GM18867 (cell line): ENCODE data around the gene EID3.
"Not testable (repeated sequence)": the region's sequence is repeated elsewhere in the genome, so short reads cannot be mapped to it uniquely, and the experiment has no call there.

Experiments used
- ATAC-seq: cut with Tn5 transposase; IDR thresholded peaks from one replicate; pipeline ENCODE4 v1.9.1; 2021; ENCODE audit warnings: mild to moderate bottlenecking, moderate library complexity; ENCODE audit not compliant: unreplicated experiment

Gene EID3

DNA sequence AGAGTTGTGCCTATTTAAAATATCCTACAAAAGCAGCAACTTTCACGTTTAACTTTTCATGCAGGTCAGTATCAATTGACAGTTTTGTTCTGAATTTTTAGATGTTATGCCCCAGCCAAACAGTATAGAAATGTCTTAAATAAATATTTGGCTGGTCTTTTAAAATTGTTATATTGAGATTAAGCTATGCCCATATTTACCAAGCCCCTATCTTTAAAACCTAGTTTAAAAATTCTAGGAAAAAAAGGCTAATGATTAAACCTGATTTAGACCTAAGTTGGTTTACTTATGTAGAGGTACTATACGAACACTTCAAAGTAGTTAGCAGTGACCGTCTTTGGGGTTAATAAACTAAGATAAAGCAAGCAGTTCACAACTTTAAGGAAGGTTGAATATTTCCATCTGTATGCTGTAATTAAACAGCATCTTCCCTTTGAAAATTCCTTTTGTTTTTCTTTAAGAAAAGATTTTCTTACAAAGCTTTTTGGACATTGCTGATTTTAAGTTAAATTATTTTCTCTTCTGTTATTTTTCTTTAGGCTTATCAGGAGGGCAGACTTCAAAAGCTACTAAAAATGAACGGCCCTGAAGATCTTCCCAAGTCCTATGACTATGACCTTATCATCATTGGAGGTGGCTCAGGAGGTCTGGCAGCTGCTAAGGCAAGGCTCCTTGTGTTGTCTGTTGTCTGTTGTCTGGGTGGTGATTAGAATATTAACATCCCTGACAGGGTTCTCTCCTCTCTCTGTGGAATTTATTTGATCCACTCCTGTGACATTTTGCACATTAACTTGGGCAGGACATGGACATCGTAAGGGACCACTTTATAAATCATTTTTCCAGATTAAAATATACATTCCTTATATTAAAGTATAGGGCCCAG lies 7.5 kb downstream of the EID3 start:
- ATAC-seq, result no peak

DNA sequence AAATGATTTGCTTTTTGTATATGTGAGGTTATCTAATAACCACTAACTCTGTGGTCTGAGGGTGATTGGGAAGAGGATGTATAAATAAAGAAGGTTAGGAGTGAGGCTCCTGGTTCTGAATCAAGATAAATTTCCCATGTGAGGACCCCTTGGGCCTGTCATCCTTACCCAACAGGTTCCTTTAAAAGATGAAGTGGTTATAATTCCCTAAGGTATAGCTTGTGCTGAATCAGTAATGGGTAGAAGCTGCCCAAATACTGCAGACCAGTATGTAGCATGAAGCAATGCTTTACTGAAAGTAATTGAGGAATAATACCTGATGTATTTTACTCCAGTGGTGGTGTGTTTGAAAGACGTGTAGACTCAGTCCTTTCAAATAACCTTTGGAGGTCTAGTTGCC lies 8.7 kb downstream of the EID3 start:
- no peak for ATAC-seq

DNA sequence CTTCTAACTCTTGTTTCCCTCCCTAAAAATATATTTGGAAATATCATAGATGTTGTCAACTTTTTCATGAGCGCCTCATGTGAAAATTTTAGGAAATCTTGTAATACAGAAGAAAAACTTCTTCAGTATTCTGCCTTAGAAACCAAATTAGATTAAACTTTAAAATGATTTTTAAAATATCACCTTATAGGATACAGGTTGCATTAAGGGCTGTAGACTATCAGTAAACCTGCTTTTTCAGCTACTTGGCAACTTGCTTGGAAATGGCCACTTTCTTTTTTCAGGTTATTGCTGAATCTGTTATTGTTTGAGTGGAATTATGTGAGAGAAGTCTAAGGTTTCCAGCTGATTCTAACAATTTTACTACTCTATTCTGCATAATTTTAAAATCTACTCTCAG lies 9.1 kb downstream of the EID3 start:
- no peak for ATAC-seq

DNA sequence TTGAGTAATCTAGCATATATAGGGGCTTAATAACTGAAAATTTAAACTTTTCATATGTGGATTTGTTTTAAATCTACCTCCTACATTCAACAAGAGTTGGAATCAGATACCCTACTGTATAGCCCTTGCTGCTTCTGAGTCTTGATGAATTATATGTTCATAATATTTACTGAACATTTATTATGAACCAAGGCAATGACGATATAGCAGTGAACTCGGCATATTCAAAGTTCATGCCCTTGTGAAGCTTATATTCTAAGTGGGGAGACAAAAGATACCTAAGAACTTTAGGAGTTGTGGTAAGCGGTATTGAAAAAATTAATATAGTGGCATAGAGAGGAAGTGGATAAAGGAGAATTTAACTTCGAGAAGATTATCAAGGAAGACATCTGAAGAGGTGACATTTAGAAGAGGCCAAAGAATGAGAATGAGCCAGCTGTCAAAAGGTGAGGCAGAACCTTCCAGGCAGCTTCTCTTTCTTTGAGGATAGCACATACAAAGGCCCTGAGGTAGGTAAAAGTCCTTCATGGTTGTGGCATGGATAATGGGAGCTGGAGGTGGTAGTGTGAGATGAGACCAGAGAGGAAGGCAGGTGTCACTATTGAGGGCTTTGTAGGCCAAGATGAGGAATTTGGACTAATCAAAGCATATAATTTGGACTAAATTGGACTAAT lies 10.2 kb downstream of the EID3 start:
- ATAC-seq, result no peak

DNA sequence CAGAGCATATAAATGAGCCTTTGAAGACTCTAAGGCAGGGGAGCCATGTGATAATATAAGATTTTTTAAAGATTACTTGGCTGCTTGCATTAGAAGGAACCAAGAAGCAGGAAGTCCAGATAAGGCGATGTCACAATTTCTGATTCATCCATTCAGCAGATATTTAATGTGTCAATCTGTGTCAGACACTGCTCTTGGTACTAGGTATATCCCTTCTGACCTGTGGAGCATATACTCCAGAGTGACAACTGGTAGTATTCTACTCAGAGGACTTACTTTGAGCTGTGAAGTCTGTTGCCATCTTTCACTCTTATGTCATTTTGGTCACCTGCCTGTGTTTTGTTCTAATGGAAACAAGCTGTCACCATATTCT lies 10.7 kb downstream of the EID3 start:
- ATAC-seq, result no peak

DNA sequence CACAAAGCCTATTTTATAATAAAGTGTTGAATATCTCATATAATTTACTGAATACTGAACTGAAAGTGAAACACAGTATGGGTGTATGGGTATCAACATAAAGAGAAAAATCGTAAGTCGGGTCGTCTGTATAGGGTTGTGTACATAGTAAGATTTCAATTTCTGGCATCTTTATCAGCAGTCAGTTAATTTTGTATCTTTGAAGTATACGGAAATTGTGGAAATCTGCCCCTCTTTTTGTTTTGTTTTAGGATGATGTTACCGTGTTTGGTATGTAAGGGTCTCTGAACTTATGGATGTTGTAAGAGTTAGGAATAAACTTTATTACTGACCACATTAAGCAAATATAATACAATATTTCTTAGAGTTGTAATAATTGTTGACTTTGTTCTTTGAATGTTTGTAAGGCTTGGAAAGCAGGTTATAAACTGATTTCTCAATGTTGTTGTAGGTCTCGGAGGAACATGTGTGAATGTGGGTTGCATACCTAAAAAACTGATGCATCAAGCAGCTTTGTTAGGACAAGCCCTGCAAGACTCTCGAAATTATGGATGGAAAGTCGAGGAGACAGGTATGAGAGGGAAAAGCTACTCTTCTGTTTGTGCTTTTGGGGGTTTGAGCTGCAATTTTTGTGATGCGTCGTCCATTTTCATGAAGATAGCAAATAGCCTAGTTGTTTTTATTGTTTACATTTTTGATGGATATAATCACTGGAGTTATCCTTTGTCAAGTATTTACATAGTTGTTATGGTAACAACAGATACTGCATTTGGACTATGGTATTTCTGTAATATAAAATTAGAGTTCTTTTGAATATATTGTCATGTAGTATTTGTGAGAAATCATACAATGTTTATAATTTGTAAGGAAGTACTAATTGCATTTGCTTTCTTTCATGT lies 12.0 kb downstream of the EID3 start:
- no peak for ATAC-seq

DNA sequence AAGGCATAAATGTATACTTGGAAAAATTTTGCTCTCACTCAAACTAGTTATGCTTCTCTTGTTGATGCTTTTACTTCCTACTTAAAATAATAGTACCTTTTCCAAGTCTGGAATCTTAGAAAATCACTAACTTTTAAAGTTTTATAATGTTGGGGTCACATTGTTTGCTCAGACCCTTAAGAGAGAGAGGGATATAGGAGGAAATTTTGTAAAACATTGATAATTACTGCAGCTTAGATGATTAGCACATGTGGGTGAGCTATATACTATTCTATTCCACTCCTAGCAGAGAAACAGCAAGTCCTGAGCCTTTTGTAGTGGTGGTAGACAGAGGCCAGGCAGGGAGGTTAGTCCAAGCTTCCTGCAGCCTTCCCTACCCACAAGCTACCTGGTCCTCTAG lies 13.4 kb downstream of the EID3 start:
- ATAC-seq, result no peak

DNA sequence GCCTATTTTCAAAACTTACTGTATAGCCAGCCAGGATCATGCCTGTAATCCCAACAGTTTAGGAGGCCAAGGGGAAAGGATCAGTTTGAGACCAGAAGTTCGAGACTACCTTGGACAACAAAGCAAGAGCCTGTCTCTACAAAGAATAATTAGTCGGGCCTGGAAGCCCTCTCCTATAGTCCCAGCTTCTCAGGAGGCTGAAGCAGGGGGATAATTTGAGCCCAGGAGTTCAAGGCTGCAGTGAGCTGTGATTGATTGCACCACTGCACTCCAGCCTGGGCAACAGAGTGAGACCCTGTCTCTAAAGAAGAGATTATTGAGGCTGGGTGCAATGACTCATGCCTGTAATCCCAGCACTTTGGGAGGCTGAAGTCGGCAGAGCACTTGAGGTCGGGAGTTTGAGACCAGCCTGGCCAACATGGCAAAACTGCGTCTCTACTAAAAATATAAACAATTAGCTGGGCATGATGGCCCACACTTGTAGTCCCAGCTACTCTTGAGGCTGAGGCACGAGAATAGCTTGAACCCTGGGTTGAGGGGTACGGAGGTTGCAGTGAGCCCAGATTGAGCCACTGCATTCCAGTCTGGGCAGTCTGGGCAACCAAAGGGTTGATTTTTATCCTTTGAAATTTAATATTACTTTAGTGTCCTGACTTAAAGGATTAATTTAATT lies 14.1 kb downstream of the EID3 start:
- ATAC-seq, result no peak

DNA sequence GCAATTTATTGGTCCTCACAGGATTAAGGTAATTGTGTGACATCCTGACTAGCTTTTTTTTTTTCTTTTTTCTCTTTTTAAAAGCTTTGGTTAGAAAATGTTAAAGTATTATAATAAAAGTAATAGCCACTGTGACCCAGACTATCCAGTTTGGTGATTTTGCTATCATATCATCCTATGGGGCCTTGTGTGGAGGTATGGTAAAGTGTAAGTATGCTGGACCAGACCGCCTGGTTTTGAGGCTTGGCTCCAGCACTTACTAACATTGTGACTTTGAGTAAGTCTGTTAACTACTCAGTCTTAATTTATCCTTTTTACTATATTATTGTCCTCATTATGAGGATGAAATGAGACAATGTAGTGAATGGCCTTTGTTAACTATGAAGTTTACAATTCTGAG lies 15.5 kb downstream of the EID3 start:
- no peak for ATAC-seq

DNA sequence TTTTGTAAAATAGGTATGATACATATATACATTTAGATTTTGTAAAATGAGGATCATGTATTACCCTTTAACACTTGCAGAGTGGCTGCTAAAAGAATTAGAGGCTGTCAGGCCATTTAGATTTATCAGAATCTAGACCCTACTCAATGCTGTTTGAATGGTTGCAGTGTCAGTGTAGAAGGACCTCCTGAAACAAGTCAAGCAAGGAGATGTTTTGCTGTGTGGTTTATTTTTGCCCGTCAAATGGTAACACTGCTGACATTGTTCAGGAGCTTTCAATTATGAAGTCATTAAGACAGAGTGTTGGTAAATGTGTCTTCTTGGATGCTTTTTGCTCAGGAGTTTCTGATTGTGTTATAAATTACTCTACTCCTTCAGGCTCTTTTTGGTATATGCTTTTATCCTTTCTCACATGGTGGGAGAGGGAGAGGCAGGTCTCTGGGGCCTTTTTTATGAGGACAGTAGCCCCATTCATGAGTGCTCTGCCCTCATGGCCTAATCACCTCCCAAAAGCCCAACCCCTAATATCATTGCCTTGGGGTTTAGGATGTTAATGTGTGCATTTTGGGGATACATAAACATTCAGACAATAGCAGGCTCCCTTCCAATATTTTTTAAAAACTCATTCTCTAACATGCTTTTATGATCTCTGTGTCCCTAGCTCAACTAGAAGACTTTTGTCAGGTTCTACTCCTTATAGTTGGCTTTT lies 16.5 kb downstream of the EID3 start:
- no peak for ATAC-seq

DNA sequence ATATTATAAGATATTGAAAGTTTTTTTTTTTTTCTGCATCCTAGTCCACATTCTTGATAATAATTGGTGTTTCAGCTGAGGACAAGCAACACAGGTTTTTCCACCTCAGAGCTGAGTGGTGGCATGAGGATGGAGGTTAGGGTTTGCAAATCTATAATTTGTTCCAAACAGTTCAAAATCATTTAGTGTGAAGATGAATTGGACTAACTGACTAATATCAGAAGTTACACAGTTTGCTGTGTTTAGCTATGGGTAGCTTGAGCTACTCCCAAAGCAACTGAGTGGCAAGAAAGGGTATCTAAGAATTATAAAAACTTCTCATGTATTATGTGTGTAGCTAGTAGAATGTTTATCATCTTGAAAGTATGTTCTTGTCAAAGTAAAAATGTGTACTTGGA lies 17.1 kb downstream of the EID3 start:
- ATAC-seq, result no peak

DNA sequence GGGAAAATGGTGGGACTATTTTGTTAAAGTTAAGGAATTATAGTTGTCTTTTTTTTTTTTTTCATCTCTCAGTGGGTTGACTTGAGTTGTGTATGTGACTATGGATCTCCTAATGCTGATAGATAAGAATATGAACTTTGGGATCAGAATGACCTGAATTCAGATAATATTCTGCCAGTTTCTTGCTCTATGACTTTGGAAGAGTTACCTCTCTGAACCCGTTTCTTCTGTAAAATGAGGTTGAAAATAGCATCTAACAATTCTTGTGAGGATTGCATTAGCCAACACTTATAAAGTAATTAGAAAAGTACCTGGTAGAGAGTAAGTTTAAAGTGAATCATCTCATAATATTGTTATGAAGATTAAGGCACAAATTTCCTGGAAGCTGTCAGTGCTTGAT lies 18.4 kb downstream of the EID3 start:
- no peak for ATAC-seq

DNA sequence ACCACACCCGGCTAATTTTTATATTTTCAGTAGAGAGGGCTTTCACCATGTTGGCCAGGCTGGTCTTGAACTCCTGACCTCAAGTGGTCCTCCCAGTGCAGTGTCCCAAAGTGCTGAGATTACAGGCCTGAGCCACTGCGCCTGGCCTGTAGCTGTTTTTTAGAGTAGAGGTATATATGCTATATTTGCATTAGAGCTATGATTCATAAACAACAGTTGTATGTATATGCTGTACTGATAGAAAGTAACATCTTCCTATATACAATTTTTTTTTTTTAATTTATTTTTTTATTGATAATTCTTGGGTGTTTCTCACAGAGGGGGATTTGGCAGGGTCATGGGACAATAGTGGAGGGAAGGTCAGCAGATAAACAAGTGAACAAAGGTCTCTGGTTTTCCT lies 19.0 kb downstream of the EID3 start:
- ATAC-seq, result not testable (repeated sequence)

DNA sequence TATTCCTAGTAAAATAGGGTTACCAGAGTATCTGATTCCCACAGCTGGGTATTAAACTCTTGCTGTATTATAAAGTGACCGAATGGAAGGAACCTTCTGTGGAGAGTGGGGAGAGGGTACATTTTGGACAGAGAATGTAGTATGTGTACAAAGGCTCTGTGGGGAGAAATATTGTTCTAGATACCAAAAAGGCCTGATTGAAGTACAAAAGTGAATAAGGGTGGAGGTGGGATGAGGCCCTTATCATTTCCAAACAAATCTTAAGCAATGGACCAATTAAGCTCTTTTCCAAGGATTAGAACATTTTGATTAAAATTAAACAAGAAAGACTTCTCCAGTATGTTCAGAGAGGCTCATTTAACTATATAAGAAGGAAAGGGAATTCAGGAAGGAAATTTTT lies 20.4 kb downstream of the EID3 start:
- ATAC-seq, result no peak

DNA sequence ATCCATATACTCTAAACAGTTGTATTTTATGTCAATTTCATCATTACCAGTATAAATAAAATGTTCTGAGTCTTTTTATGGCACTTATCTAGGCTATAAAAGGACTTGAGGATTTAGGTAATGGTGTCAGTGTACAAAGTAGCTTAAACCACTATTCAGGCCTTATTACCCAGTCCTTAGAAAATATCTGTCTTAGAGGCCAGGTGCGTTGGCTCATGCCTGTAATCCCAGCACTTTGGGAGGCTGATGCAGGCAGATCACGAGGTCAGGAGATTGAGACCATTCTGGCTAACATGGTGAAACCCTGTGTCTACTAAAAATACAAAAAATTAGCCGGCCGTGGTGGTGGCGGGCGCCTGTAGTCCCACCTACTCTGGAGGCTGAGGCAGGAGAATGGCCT lies 24.7 kb downstream of the EID3 start:
- not testable (repeated sequence) for ATAC-seq

DNA sequence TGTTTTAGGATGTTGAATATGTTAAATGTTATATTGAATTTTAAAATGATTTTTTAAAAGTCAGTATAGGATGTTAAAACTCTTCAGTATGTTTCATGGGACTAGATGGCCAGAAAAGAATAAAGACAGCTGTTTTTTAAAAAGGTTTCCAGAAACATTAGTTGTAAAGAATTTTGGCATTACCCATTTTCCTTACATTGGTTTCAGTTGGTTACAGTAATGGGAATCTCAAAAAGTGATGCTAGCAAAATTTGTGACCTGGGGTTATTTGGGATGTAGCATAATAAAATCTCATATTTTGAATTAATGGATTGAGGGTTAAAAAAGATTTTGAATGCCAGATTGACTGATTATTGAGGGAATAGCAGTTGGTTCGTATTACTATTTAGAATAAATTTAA lies 25.3 kb downstream of the EID3 start:
- no peak for ATAC-seq

DNA sequence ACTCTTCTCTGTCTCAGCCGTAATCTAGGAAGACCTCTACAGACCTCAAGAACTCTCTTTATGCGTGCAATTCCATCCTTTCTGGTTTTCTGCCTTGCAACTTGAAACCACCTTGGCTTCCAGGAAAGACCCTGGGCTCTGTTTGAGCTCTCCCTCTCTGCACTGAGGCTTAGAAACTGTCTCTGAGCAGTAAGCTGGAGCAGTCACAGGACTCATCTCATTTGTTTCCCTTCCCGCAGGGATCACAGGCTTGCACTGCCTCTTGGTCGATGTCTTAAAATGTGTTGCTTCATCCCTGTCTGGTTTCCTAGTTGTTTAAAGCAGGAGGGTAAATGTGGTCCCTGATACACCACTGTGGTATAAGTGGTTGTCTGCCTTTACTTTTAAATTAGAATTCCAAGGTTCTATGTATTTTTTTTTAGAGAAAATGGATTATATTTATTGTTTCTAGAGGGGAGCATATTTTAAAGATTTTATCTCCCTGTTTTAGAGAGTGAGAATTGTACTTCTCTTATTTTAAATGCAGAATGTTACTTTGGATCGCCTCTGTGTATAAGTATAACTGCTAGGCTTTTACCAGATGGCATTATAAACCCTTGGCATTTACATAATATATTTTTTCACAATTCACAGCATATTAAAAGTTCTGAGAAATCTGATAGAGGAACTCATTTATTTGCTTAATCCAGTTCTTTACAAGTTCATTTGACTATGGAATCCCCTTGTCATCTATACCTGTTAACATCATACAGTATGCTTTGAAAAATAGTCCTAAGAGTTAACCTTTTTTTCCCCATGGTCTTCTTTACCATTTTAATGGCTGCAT lies 26.4 kb downstream of the EID3 start:
- ATAC-seq, result no peak

DNA sequence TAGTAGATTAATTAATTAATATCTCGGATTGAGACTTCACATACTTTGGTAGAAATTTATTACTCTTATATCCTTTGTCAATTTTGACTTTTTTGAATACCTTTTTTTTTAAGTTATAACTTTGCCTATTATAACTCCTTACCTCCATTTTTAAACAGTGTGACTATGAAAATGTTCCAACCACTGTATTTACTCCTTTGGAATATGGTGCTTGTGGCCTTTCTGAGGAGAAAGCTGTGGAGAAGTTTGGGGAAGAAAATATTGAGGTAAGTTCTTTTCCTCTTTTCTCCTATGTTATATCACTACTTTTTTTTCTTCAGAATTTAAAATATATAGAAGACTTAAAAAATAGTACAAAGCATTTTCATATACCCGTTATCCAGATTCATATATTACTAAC lies 27.8 kb downstream of the EID3 start:
- no peak for ATAC-seq

DNA sequence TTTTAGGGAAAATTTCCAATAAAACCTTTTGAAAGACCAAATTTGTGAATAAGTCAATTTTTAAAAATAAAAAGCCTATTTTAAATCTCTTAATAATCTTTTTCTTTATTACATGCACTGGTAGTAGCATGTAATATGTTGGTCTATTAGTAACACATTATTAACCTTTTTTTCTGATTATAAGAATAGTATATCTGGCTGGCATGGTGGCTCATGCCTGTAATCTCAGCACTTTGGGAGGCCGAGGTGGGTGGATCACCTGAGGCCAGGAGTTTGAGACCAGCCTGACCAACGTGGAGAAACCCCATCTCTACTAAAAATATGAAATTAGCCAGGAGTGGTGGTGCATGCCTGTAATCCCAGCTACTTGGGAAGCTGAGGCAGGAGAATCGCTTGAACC lies 28.7 kb downstream of the EID3 start:
- ATAC-seq, result not testable (repeated sequence)
